Measurements from ENCODE around the gene ERICH2. TPM values are rescaled to one million over a fixed set of nuclear protein-coding genes. Genes with fewer than 3 reads are reported as not detected.

The ERICH2 gene
- total RNA-seq, 1 experiment from 2014 or later, result 0.74 TPM

- no peak for ATAC-seq
- TF ChIP-seq POLR2AphosphoS5 (IDR thresholded peaks at IDR 0.05; ENCODE audit: low read depth, low read length) (no peak), CTCF (IDR thresholded peaks at IDR 0.05) (no peak), SIN3A (IDR thresholded peaks at IDR 0.05; ENCODE audit: borderline replicate concordance, insufficient read depth, low read depth, low read length) (no peak), REST (IDR thresholded peaks at IDR 0.05; ENCODE audit: insufficient read depth in 1 of 2, low read depth in 2 of 2, low read length in 1 of 2) (no peak), TCF7L2 (IDR thresholded peaks at IDR 0.05; ENCODE audit: low read depth, low read length) (no peak)
- intact Hi-C loops (cut with micrococcal nuclease; ENCODE audit: unreplicated experiment), result no loop called here
- in situ Hi-C loops (cut with HindIII; ENCODE audit: low pct_unique_long_range_greater_than_20kb, low sequenced_read_pairs), result no loop called here
- ChIA-PET POLR2A (no interaction called here), CTCF (no interaction called here)
- no peaks in the 10 kb centered on the region for H3K36me3 ChIP-seq (ENCODE audit: control insufficient read depth, insufficient read depth, low read length)
- H3K9me3 ChIP-seq (ENCODE audit: control insufficient read depth, insufficient read depth, low read depth, low read length), result no peaks in the 10 kb centered on the region
- BruUV-seq (replicated peaks), result no TSS peak
- no peak for DNase-seq (ENCODE audit: low read depth, low spot score)
- no peak overlapping the region for H3K27ac ChIP-seq (ENCODE audit: low read length)
- no peaks in the 10 kb centered on the region for H3K27me3 ChIP-seq (ENCODE audit: control insufficient read depth, insufficient read depth, low read length)
- no peak overlapping the region for H3K4me3 ChIP-seq (ENCODE audit: low read depth in 2 of 2, low read length in 2 of 2)
- peaks cover 4% of the 10 kb centered on the region; the same call in 1 of the 2 replicates for H3K4me1 ChIP-seq (ENCODE audit: control insufficient read depth, insufficient read depth, low read length)
Measured at GRCh38 chr2:170823898-170824215, 53.7 kb downstream of the ERICH2 start.

- DNase-seq (ENCODE audit: low read depth, low spot score) (no peak), ATAC-seq (no peak)
- no peaks in the 10 kb centered on the region for H3K9me3 ChIP-seq (ENCODE audit: control insufficient read depth, insufficient read depth, low read depth, low read length)
- H3K36me3 ChIP-seq (ENCODE audit: control insufficient read depth, insufficient read depth, low read length), result no peaks in the 10 kb centered on the region
- intact Hi-C loops (cut with micrococcal nuclease; ENCODE audit: unreplicated experiment) (no loop called here), in situ Hi-C loops (cut with HindIII; ENCODE audit: low pct_unique_long_range_greater_than_20kb, low sequenced_read_pairs) (no loop called here)
- no peak overlapping the region for H3K4me3 ChIP-seq (ENCODE audit: low read depth in 2 of 2, low read length in 2 of 2)
- TF ChIP-seq SIN3A (IDR thresholded peaks at IDR 0.05; ENCODE audit: borderline replicate concordance, insufficient read depth, low read depth, low read length) (no peak), POLR2AphosphoS5 (IDR thresholded peaks at IDR 0.05; ENCODE audit: low read depth, low read length) (no peak), TCF7L2 (IDR thresholded peaks at IDR 0.05; ENCODE audit: low read depth, low read length) (no peak), REST (IDR thresholded peaks at IDR 0.05; ENCODE audit: insufficient read depth in 1 of 2, low read depth in 2 of 2, low read length in 1 of 2) (no peak), CTCF (IDR thresholded peaks at IDR 0.05) (no peak)
- peaks cover 4% of the 10 kb centered on the region; the same call in 1 of the 2 replicates for H3K4me1 ChIP-seq (ENCODE audit: control insufficient read depth, insufficient read depth, low read length)
- POLR2A ChIA-PET, result no interaction called here
- CTCF ChIA-PET, result interaction anchor here (0.6 to 0.7 kb wide), 3 partner anchors 18 to 455 kb away, joined by 3 to 6 read pairs (median 4); no protein-coding TSS in a partner anchor
- H3K27me3 ChIP-seq (ENCODE audit: control insufficient read depth, insufficient read depth, low read length), result no peaks in the 10 kb centered on the region
- no TSS peak for BruUV-seq (replicated peaks)
- no peak overlapping the region for H3K27ac ChIP-seq (ENCODE audit: low read length)
Measured at GRCh38 chr2:170824526-170825015, 54.4 kb downstream of the ERICH2 start.
